Right atrium auricular region (tissue), 2 donors: Measurements from ENCODE around the gene CHMP4B. TPM values are rescaled to one million over a fixed set of nuclear protein-coding genes. Genes with fewer than 3 reads are reported as not detected.

ENCODE experiments used
- DNase-seq: peaks from one replicate; pipeline ENCODE4 v3.0.0-alpha.2; 2019; ENCODE audit warnings: low spot score
- H3K27ac ChIP-seq, 2 donors: fragments of 200-600 bp; sonication (generic); 1 replicate in 1 of 2; 2 replicates in 1 of 2; pipeline ENCODE4 v1.5.1; 2016 to 2019
- H3K27me3 ChIP-seq, 2 donors: fragments of 200-600 bp; sonication (generic); one replicate each; pipeline versions ENCODE4 v1.5.1 to v1.6.0; 2017 to 2019
- H3K36me3 ChIP-seq: fragments of 200-600 bp; sonication (generic); one replicate; pipeline ENCODE4 v1.5.1; 2016
- H3K4me1 ChIP-seq, 2 donors: fragments of 200-600 bp; sonication (generic); one replicate each; pipeline versions ENCODE4 v1.5.1 to v1.6.0; 2017 to 2019
- H3K4me3 ChIP-seq, 2 donors: fragments of 200-600 bp; sonication (generic); 1 replicate in 1 of 2; 2 replicates in 1 of 2; pipeline ENCODE4 v1.5.1; 2017 to 2019; ENCODE audit warnings: mild to moderate bottlenecking in 1 of 2, moderate library complexity in 1 of 2
- H3K9me3 ChIP-seq, 2 donors: fragments of 200-600 bp; sonication (generic); one replicate each; pipeline ENCODE4 v1.5.1; 2019
- total RNA-seq, 2 donors: library from RNA; depleted of rRNA; stranded (reverse); fragments of >200 nt; gene quantifications; one replicate each; pipeline ENCODE4 v1.1.0, GENCODE V29; 2016
- TF ChIP-seq, protein P1 (sequence below), 2 donors: fragments of 200-600 bp; sonication (generic); IDR thresholded peaks; one replicate each; pipeline ENCODE4 v1.5.1; 2019; ENCODE audit warnings: antibody characterized with exemption in 2 of 2

Gene CHMP4B
- total RNA-seq, 2 donors from 2014 or later = 57.0 to 79.5 TPM

DNA sequence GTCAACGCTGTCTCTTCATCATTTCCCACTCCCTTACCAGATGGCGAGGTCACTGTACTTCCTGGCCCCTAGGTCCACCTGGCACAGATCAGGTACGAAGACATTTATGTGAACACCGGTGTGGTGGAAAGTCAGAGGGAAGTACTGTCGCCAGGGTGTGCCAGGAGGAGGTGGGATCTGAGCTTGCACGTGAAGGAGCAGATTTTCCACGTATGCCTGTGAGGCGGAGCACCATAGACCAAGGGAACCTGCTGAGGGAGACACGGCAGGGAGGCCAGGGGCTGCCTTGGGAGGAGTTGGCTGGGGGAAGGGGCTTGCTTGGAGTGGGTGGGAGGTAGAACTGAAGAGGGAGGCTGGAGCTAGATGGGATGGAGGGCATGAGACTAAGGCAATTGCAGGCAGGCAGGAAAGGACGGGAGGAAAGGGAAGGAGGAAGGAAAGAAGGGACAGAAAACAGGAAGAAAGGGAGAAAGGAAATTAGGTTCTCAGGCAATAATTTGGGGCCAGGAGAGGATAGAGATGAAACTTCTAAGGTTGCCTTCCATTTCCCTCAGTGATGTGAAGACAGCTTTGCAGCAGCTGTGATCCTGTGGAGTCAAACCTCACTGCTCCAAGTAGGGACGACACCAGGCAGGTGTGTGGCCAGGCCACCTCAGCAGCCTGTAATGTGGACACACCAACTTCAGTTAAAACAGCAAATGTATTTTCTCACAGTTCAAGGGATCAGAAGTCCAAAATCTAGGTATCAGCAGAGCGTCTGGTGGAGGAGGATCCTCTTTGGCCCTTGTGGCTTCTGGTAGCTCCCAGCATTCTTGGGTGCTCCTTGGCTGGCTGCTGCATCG, 46.8 kb downstream of the CHMP4B start:
- Histone ChIP-seq H3K4me1 (peaks cover 0 to 12% of the 10 kb centered on the region in 2 donors), H3K27me3 (no peaks in the 10 kb centered on the region), H3K9me3 (no peaks in the 10 kb centered on the region), H3K27ac (no peak overlapping the region), H3K36me3 (peaks cover 21% of the 10 kb centered on the region), H3K4me3 (no peak overlapping the region)
- no peak for DNase-seq
- TF ChIP-seq, protein P1, sequence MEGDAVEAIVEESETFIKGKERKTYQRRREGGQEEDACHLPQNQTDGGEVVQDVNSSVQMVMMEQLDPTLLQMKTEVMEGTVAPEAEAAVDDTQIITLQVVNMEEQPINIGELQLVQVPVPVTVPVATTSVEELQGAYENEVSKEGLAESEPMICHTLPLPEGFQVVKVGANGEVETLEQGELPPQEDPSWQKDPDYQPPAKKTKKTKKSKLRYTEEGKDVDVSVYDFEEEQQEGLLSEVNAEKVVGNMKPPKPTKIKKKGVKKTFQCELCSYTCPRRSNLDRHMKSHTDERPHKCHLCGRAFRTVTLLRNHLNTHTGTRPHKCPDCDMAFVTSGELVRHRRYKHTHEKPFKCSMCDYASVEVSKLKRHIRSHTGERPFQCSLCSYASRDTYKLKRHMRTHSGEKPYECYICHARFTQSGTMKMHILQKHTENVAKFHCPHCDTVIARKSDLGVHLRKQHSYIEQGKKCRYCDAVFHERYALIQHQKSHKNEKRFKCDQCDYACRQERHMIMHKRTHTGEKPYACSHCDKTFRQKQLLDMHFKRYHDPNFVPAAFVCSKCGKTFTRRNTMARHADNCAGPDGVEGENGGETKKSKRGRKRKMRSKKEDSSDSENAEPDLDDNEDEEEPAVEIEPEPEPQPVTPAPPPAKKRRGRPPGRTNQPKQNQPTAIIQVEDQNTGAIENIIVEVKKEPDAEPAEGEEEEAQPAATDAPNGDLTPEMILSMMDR (IDR thresholded peaks at IDR 0.05) = no peak

DNA sequence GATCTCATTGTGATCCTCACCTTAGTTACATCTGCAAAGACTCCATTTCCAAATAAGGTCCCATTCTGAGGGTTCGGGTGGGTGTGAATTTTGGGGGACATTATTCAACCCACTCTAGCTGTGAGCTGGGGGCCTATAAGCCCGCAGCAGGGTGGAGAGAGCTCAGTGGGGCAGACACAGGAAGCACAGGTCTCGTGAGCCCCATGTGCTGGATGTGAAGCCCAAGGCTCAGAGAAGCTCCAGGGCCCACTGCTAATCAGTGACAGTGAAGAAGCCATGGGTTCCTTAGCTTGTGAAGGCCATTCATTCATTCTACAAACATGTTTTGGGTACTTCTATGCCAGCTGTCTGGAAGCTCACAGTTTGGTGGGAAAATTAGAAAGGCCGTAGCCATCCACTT, 47.5 kb downstream of the CHMP4B start:
- Histone ChIP-seq H3K4me1 (peaks cover 0 to 13% of the 10 kb centered on the region in 2 donors), H3K27ac (no peak overlapping the region), H3K9me3 (no peaks in the 10 kb centered on the region), H3K36me3 (peaks cover 14% of the 10 kb centered on the region), H3K4me3 (no peak overlapping the region), H3K27me3 (no peaks in the 10 kb centered on the region)
- TF ChIP-seq, protein P1 (IDR thresholded peaks at IDR 0.05) = no peak
- no peak for DNase-seq

DNA sequence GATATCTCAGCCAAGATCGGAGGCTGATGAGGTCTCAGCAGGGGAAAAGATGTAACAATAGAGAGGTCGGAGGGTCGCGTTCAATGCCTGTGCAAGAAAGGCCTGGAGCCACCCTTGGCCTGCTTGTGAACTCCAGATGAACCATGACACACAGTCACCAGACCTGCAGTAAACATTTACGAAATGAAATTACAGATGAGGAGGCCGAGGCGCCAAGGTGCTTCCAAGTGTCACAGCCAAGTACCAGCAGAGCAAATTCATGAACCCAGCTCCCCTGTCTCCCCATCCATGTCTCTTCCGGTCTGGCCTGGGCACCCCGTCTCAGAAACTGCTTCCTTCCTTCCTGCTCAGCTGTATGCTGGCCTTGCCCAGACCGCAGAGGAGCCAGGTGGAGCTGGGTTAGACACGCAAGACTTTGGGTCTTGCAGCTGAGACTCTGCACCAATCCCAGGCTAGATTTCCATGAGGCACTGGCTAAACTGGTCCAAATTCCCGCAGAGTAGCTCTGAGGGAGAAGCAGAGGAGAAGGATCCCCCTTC, 48.1 kb downstream of the CHMP4B start:
- Histone ChIP-seq H3K27ac (no peak overlapping the region), H3K36me3 (peaks cover 8% of the 10 kb centered on the region), H3K4me1 (peaks cover 0 to 13% of the 10 kb centered on the region in 2 donors), H3K4me3 (no peak overlapping the region), H3K27me3 (no peaks in the 10 kb centered on the region), H3K9me3 (no peaks in the 10 kb centered on the region)
- no peak for DNase-seq
- TF ChIP-seq, protein P1 (IDR thresholded peaks at IDR 0.05) = no peak

DNA sequence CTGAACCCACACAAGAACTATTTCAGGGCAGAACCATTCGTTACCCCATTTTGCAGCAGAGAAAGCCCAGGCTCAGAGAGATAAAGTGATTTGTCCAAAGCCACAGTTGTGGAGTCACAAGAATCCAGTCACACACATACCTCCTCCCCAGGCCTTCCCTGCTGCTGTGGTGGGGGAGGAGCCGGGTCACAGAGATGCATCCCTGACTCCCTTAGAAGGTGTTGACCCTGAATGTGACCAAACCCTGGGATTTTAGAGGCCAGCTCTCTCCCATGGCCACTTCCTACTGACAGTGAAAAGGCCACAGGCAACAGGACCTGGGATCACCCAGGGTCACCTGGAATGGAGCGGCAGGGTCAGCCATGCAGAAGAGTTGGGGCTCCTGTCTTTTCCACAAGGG, 48.6 kb downstream of the CHMP4B start:
- no peak for DNase-seq
- H3K27ac ChIP-seq = no peak overlapping the region
- TF ChIP-seq, protein P1 (IDR thresholded peaks at IDR 0.05) = no peak

DNA sequence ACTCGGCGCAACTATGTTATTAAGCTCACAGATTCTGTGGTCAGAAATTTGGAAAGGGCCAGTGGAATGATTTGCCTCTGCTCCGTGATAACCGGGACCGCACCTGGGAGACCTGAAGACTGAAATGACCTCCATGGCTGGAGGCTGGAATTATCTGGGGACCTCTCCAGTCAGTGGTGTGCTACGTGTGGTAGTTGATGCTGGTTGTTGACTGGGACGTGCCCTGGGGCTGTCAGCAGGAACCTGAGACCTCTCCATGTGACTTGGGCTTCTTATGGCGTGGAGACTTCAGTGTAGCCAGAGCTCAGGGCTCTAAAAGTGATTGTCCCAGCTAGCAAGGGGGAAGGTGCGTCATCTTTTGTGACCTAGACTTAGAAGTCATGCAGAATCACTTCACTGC, 50.3 kb downstream of the CHMP4B start:
- Histone ChIP-seq H3K4me3 (no peak overlapping the region), H3K27me3 (no peaks in the 10 kb centered on the region), H3K4me1 (peaks cover 0 to 13% of the 10 kb centered on the region in 2 donors), H3K27ac (no peak overlapping the region), H3K9me3 (no peaks in the 10 kb centered on the region), H3K36me3 (no peaks in the 10 kb centered on the region)
- TF ChIP-seq, protein P1 (IDR thresholded peaks at IDR 0.05) = no peak
- DNase-seq = no peak

More for the DNA sequence above, 48.6 kb downstream of the CHMP4B start:
- Histone ChIP-seq H3K4me3 (no peak overlapping the region), H3K36me3 (peaks cover 3% of the 10 kb centered on the region), H3K27me3 (no peaks in the 10 kb centered on the region), H3K9me3 (no peaks in the 10 kb centered on the region), H3K4me1 (peaks cover 0 to 13% of the 10 kb centered on the region in 2 donors)
